ENCODE measurements around the gene DEPDC1. TPM values are rescaled to one million over a fixed set of nuclear protein-coding genes. Genes with fewer than 3 reads are reported as not detected.
A peak's percentile ranks its signal among the peaks of the same experiment; 100 is the strongest.
"Not testable (repeated sequence)": the region's sequence is repeated elsewhere in the genome, so short reads cannot be mapped to it uniquely, and the experiment has no call there.

Gene DEPDC1, protein sequence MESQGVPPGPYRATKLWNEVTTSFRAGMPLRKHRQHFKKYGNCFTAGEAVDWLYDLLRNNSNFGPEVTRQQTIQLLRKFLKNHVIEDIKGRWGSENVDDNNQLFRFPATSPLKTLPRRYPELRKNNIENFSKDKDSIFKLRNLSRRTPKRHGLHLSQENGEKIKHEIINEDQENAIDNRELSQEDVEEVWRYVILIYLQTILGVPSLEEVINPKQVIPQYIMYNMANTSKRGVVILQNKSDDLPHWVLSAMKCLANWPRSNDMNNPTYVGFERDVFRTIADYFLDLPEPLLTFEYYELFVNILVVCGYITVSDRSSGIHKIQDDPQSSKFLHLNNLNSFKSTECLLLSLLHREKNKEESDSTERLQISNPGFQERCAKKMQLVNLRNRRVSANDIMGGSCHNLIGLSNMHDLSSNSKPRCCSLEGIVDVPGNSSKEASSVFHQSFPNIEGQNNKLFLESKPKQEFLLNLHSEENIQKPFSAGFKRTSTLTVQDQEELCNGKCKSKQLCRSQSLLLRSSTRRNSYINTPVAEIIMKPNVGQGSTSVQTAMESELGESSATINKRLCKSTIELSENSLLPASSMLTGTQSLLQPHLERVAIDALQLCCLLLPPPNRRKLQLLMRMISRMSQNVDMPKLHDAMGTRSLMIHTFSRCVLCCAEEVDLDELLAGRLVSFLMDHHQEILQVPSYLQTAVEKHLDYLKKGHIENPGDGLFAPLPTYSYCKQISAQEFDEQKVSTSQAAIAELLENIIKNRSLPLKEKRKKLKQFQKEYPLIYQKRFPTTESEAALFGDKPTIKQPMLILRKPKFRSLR
- under 1 TPM in 1 of 2 donors, not detected in 1; 0.62 TPM for total RNA-seq
- long read RNA-seq: 0 reads

DNA sequence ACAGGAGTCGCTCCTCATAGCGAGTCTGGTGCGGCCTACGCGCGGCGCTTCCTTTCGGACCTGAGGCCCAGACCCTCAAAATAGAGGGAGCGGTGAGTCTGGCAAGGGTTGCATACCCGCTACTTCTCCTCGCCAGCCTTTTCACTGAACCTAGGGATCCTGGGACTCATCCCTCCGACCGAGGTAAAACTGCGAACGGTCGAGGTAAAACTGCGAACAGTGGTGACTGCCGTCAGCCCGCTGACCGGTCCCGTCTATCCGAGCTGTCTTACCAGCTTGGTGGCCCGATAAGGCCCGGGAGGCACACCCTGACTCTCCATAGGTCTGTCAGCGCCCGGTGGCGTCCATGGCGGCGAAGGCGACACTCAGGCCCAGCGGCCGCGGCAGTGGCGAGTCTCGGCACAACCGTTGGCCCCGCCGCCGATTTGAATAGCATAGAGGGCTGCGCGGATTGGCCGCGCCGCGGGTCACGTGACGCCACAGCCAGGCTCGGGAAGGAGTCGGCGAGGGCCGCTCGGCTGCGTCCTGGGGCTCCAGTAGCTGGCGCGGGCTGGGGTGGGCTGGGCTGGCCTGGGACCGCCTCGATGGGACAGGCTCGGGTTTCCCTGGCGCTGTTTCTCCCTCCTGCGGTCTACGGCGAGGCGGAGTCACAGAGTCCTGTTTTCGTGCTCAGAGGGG is at the start of gene DEPDC1:
Gene DEPDC1, minus strand, starts transcription at position 403 of the 678 bp plus-strand sequence. Its CDS starts 83 bp downstream, at position 320.
- intact Hi-C loops (cut with DNase I): no loop called here
- ATAC-seq (peak; percentile 100), DNase-seq (peak; percentile 97)

DNA sequence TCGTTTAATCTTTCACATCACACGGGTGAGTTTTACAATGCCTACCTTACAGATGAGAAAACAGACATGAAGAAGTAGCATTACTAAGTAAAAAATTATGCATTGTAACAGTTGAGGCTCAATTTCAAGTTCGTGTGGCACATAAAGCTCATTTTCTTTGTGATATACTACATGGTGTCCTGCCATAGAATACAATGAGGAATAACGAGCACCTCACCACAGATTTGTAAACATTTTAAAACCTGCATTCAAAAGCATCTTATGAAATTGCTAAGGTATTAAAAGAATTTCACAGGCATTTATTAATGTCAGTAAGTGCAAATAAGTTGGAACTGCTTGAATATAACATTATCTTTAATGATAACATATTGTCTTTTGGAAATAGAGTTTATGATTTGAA is 47.8 kb upstream of the DEPDC1 start:
- ATAC-seq (no peak), DNase-seq (no peak)
- intact Hi-C loops (cut with DNase I): no loop called here

DNA sequence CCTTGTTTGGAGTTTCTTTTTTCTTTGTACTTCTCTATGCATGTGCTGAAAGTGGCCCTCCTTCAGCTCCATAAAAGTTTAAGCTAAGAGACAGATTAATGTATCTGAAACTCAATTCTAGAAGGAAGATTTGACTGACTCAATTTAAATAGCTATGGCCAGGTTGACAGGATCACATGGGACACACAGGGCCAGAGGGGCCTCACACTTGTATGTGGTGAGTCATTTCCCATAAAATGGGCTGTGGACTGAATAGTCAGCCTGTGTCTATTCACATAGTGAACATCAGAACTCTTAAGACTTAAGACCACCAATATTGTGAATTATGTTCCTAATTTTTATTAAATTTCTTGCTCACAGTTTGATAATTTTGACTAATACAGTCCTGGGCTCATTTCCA is 45.7 kb upstream of the DEPDC1 start:
- DNase-seq: no peak
- intact Hi-C loops (cut with DNase I): no loop called here
- ATAC-seq: no peak

DNA sequence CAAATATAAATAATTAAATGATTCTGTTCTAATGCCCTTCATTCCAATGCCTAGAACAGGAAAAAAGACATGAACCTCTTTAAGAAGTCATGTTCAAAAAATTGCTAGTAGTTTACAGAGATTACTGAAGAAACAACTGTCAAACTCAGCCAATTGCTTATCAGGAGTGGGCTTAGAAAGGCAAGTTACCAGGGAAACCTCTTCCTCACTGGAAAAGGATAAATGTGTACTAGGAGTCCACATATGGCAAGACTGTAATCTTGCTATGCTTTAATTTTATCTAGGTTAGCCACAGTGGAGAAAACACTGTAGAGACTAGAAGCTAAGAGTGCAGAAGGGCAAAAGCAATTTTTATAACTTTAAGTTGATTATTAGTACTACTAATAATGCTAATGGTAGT is 42.1 kb upstream of the DEPDC1 start:
- intact Hi-C loops (cut with DNase I): no loop called here
- DNase-seq: no peak
- ATAC-seq: no peak

- ATAC-seq: no peak
- intact Hi-C loops (cut with DNase I): no loop called here
- no peak for DNase-seq
These were observed 31.4 kb upstream of the DEPDC1 start for GRCh38 chr1:68528243-68528642.

DNA sequence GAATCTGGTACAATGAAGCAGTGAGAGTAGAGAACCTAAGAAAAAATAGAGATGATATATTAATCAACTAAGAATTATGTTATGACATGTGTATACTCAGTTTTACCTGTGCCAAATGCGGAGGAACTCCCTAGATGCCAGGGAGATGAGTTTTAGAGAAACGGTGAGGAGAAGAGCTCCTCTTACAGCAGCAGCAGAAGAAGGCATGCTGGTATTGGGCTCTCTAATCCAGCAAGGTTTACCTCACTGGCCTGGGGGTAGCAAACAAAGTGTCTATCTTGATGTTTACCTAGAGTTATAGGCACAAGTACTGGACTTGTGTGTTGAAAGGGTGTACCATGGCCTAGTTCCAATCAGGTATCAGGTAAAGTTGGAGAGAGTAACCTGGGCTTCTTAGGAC is 28.9 kb upstream of the DEPDC1 start:
- ATAC-seq: no peak
- intact Hi-C loops (cut with DNase I): no loop called here
- DNase-seq: no peak

- DNase-seq: no peak
- intact Hi-C loops (cut with DNase I): no loop called here
- ATAC-seq: no peak
These were observed 24.4 kb upstream of the DEPDC1 start for GRCh38 chr1:68521286-68521685.

DNA sequence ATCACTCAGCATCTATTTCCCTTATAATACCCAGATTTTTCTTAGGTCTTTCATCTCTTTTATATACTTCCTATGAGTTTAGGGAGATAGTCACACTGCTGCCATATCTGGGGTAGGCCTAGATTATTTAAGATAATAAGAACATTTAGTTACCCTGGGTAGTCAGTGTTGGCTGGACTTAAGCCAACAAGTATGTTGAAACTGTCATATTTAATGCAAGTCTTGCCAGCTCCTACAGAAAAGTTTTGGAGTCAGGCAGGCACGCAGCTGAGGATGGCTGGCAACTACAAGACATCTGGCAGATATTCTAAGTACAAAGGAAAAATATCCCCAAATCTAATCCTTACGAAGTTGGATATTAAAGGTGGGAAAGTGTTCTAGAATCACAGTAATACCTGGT is 19.2 kb upstream of the DEPDC1 start:
- ATAC-seq: no peak
- no peak for DNase-seq
- intact Hi-C loops (cut with DNase I): no loop called here

- DNase-seq (no peak), ATAC-seq (no peak)
- intact Hi-C loops (cut with DNase I): no loop called here
These were observed 14.4 kb upstream of the DEPDC1 start for GRCh38 chr1:68511254-68511653.

- intact Hi-C loops (cut with DNase I): no loop called here
- DNase-seq (no peak), ATAC-seq (no peak)
These were observed 9.5 kb upstream of the DEPDC1 start for GRCh38 chr1:68506386-68506785.

GRCh38 chr1:68503085-68503484 is 6.2 kb upstream of the DEPDC1 start:
- ATAC-seq: no peak
- no peak for DNase-seq
- intact Hi-C loops (cut with DNase I): no loop called here

GRCh38 chr1:68497358-68497698 is 446 bp upstream of the DEPDC1 start:
- intact Hi-C loops (cut with DNase I): no loop called here
- DNase-seq (no peak), ATAC-seq (peak; percentile 6 to 10)

GRCh38 chr1:68495968-68496679 is 758 bp downstream of the DEPDC1 start:
- DNase-seq: no peak
- no peak for ATAC-seq
- intact Hi-C loops (cut with DNase I): no loop called here

DNA sequence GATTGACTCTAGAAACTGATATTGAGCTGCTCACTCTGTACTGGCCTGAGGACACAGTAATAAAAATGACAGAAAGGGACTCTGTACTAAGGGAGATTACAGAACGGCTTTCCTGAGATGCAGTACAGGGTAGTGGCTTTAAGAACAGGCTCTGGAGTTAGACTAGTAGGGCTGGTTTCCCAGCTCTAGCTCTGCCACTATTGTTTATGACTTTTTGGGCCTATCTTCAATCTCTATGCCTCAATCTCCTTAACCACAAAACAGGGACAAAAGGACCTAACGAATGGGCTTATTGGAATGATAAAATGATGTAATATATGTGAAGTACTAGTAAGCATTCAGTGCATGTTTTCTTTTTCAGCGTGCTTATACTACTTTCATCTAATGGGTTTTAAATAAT is 1.4 kb downstream of the DEPDC1 start:
- intact Hi-C loops (cut with DNase I): no loop called here
- ATAC-seq: no peak
- no peak for DNase-seq

DNA sequence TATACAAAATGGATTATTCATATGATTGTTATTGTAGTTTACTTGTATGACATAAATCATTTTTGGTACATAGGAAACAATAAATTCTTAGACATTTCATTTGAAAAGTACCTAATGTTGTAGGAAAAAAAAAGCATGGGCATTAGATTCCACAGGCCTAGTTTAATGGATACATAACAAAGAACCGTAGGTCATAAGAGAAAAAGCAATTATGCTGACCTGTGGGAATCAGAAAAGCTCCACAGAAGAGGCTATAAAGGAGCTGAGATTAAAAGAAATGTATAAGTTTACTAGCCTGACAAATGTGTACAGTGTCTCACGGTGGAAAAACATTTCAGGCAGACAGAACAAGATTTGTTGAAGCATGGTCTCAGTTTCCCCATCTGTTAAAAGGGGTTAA is 3.7 kb downstream of the DEPDC1 start:
- DNase-seq (no peak), ATAC-seq (no peak)
- intact Hi-C loops (cut with DNase I): no loop called here

- DNase-seq; intact Hi-C loops (cut with DNase I); ATAC-seq: not testable (repeated sequence)
These were observed 4.6 kb downstream of the DEPDC1 start for GRCh38 chr1:68492255-68492654.

GRCh38 chr1:68490046-68490651 is 6.7 kb downstream of the DEPDC1 start:
- no peak for ATAC-seq
- intact Hi-C loops (cut with DNase I): no loop called here
- no peak for DNase-seq

GRCh38 chr1:68485431-68486022 is 11.4 kb downstream of the DEPDC1 start:
- ATAC-seq (no peak), DNase-seq (no peak)
- intact Hi-C loops (cut with DNase I): no loop called here

DNA sequence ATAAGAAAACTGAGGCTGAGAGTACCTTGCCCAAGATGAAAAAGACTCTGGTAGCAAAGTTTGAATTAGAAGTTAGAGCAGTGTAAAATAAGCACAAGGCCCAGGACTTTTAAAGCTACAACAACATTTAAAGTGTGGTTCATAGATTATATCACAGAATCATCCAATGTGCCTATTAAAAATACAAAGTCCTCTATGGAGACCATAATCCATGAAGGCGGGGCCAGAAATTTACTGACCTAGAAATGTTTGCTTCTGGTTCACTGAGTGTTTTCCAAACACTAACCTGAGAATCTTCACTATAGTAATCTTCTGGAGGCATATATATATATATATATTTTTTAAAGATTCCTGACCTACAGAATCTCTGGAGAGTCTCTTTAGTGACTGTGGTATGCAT is 12.3 kb downstream of the DEPDC1 start:
- ATAC-seq: no peak
- DNase-seq: no peak
- intact Hi-C loops (cut with DNase I): no loop called here
